Measurements from ENCODE around the gene RCOR1.

Gene RCOR1

DNA sequence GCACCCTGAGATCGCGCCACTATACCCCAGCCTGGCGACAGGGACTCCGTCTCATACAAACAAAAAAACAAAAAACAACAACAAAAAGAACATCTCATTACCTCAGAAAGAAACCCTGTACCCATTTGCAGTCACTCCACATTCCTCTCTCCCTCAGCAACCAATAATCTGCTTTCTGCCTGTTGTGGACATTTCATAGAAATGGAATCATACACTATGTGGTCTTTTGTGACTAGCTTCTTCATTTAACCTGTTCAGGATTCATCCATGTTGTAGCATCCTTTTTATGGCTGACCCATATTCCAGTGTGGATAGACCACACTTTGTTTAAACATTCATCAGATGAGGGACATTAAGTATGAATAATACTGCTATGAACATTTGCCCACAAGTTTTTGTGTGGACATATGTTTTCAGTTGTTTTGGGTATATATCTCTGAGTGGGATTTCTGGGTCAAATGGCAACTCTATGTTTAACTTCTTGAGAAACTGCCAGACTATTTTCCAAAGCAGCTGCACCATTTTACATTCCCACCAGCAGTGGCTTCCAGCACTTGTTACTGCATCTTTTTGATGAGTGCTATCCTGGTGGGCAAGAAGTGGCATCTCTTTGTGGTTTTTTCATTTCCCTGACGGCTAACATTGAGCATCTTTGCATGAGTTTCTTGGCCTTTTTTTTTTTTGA, 5.9 kb upstream of the RCOR1 start:
- no peaks in the 10 kb centered on the region for H3K9me3 ChIP-seq (ENCODE audit: insufficient read depth, low read length)
- no peak overlapping the region for H2AFZ ChIP-seq (ENCODE audit: low read depth, low read length, severe bottlenecking)
- no peaks in the 10 kb centered on the region for H3K9me2 ChIP-seq (replicated peaks; ENCODE audit: insufficient read depth, low read length)
- H4K20me1 ChIP-seq (ENCODE audit: low read depth, low read length), result no peaks in the 10 kb centered on the region
- H3K27me3 ChIP-seq (ENCODE audit: low read length), result no peaks in the 10 kb centered on the region
- H3F3A ChIP-seq (ENCODE audit: insufficient read depth), result peaks cover 7% of the 10 kb centered on the region; the same call in 1 of the 2 replicates
- no peaks in the 10 kb centered on the region for H3K36me3 ChIP-seq (ENCODE audit: low read length)
- H3K79me2 ChIP-seq (ENCODE audit: insufficient read depth, low read length), result no peaks in the 10 kb centered on the region
- no peak overlapping the region for H3K27ac ChIP-seq (ENCODE audit: low read depth, low read length)
- no peak overlapping the region for H3K4me2 ChIP-seq (ENCODE audit: low read depth, low read length, poor library complexity, severe bottlenecking)
- TF ChIP-seq, protein P1, sequence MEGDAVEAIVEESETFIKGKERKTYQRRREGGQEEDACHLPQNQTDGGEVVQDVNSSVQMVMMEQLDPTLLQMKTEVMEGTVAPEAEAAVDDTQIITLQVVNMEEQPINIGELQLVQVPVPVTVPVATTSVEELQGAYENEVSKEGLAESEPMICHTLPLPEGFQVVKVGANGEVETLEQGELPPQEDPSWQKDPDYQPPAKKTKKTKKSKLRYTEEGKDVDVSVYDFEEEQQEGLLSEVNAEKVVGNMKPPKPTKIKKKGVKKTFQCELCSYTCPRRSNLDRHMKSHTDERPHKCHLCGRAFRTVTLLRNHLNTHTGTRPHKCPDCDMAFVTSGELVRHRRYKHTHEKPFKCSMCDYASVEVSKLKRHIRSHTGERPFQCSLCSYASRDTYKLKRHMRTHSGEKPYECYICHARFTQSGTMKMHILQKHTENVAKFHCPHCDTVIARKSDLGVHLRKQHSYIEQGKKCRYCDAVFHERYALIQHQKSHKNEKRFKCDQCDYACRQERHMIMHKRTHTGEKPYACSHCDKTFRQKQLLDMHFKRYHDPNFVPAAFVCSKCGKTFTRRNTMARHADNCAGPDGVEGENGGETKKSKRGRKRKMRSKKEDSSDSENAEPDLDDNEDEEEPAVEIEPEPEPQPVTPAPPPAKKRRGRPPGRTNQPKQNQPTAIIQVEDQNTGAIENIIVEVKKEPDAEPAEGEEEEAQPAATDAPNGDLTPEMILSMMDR (IDR thresholded peaks at IDR 0.05; ENCODE audit: insufficient read depth, low read length, poor library complexity, severe bottlenecking), result no peak
- no peak for TF ChIP-seq EZH2phosphoT487 (conservative IDR thresholded peaks at IDR 0.05; ENCODE audit: low read length)
- H3K9ac ChIP-seq (ENCODE audit: low read length), result no peak overlapping the region
- H3K4me3 ChIP-seq (ENCODE audit: insufficient read depth, low read length, poor library complexity, severe bottlenecking), result no peak overlapping the region

DNA sequence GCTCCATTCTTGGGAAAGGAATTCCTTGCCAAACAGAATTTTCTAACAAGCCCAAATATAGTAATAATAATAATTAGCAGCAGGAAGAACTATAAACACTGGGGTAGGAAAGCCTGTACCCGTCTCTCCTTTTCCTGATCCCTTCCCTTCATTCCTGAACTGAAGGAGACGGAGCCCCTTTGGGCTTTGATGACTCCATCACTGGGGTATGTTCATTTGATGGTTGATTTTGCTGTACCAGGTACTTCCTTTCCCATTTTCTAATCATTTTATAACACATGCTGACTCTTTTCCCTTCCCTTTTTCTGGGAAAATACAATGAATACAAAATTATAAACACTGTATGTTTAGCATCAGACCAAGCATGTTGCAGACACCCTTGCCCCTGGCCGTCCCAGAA, 3.6 kb upstream of the RCOR1 start:
- H4K20me1 ChIP-seq (ENCODE audit: low read depth, low read length), result no peaks in the 10 kb centered on the region
- no peak overlapping the region for H3K27ac ChIP-seq (ENCODE audit: low read depth, low read length)
- no peak overlapping the region for H3K9ac ChIP-seq (ENCODE audit: low read length)
- H3K4me2 ChIP-seq (ENCODE audit: low read depth, low read length, poor library complexity, severe bottlenecking), result no peak overlapping the region
- TF ChIP-seq EZH2phosphoT487 (conservative IDR thresholded peaks at IDR 0.05; ENCODE audit: low read length), result no peak
- TF ChIP-seq, protein P1 (IDR thresholded peaks at IDR 0.05; ENCODE audit: insufficient read depth, low read length, poor library complexity, severe bottlenecking), result no peak
- no peak overlapping the region for H3K4me3 ChIP-seq (ENCODE audit: insufficient read depth, low read length, poor library complexity, severe bottlenecking)
- no peaks in the 10 kb centered on the region for H3K27me3 ChIP-seq (ENCODE audit: low read length)
- H3K79me2 ChIP-seq (ENCODE audit: insufficient read depth, low read length), result peaks cover 7% of the 10 kb centered on the region
- peaks cover 10% of the 10 kb centered on the region for H3F3A ChIP-seq (ENCODE audit: insufficient read depth)
- no peaks in the 10 kb centered on the region for H3K9me2 ChIP-seq (replicated peaks; ENCODE audit: insufficient read depth, low read length)
- no peak overlapping the region for H2AFZ ChIP-seq (ENCODE audit: low read depth, low read length, severe bottlenecking)
- H3K9me3 ChIP-seq (ENCODE audit: insufficient read depth, low read length), result no peaks in the 10 kb centered on the region
- no peaks in the 10 kb centered on the region for H3K36me3 ChIP-seq (ENCODE audit: low read length)

DNA sequence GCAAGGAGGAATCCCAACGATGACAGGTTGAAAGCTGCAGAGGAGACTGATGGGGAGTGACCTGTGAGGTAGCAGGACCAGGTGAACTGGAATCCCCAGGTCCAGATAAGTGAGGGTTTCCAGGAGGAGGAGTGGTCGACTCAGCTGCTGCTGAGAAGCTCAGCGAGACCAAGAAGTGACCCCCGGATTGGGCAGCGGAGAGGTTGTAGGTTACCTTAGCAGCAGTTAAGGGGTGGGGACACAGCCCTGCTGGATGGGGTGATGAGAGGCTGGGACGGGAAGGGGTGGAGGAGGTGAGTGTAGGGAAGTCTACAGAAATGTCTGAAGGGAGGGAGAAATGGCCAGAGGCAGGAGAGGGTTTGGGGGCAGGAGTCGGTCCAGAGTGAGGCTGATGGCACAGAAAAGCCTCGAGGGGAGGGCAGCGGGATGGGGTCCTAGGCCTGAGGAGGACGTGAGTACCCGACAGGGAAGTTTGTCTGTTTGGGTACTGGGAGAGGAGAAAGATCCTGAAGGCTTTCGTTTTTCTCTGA, 2.6 kb upstream of the RCOR1 start:
- no peak for TF ChIP-seq EZH2phosphoT487 (conservative IDR thresholded peaks at IDR 0.05; ENCODE audit: low read length)
- TF ChIP-seq, protein P1 (IDR thresholded peaks at IDR 0.05; ENCODE audit: insufficient read depth, low read length, poor library complexity, severe bottlenecking), result no peak
- H3F3A ChIP-seq (ENCODE audit: insufficient read depth), result peaks cover 17% of the 10 kb centered on the region
- peaks cover 16% of the 10 kb centered on the region for H3K79me2 ChIP-seq (ENCODE audit: insufficient read depth, low read length)
- H3K4me3 ChIP-seq (ENCODE audit: insufficient read depth, low read length, poor library complexity, severe bottlenecking), result no peak overlapping the region
- H2AFZ ChIP-seq (ENCODE audit: low read depth, low read length, severe bottlenecking), result no peak overlapping the region
- no peak overlapping the region for H3K4me2 ChIP-seq (ENCODE audit: low read depth, low read length, poor library complexity, severe bottlenecking)
- H3K27ac ChIP-seq (ENCODE audit: low read depth, low read length), result no peak overlapping the region
- no peaks in the 10 kb centered on the region for H3K36me3 ChIP-seq (ENCODE audit: low read length)
- H3K9me3 ChIP-seq (ENCODE audit: insufficient read depth, low read length), result no peaks in the 10 kb centered on the region
- H4K20me1 ChIP-seq (ENCODE audit: low read depth, low read length), result no peaks in the 10 kb centered on the region
- H3K9me2 ChIP-seq (replicated peaks; ENCODE audit: insufficient read depth, low read length), result no peaks in the 10 kb centered on the region
- no peak overlapping the region for H3K9ac ChIP-seq (ENCODE audit: low read length)
- no peaks in the 10 kb centered on the region for H3K27me3 ChIP-seq (ENCODE audit: low read length)
